Head of caudate nucleus (tissue), 42 donors: ENCODE data around the gene MOV10L1.
A peak's percentile ranks its signal among the peaks of the same experiment; 100 is the strongest.

Source experiments
- DNase-seq, 42 donors: peaks; one replicate each; pipeline versions ENCODE4 v3.0.0 to v3.0.0-alpha.2; 2020 to 2021; ENCODE audit warnings: mixed read lengths in 7 of 42
- intact Hi-C: fragments of 100-400 bp; cut with DNase I; formaldehyde crosslinking; loops from one replicate; pipeline ENCODE4 v1.15.0; 2022

Gene MOV10L1

DNA sequence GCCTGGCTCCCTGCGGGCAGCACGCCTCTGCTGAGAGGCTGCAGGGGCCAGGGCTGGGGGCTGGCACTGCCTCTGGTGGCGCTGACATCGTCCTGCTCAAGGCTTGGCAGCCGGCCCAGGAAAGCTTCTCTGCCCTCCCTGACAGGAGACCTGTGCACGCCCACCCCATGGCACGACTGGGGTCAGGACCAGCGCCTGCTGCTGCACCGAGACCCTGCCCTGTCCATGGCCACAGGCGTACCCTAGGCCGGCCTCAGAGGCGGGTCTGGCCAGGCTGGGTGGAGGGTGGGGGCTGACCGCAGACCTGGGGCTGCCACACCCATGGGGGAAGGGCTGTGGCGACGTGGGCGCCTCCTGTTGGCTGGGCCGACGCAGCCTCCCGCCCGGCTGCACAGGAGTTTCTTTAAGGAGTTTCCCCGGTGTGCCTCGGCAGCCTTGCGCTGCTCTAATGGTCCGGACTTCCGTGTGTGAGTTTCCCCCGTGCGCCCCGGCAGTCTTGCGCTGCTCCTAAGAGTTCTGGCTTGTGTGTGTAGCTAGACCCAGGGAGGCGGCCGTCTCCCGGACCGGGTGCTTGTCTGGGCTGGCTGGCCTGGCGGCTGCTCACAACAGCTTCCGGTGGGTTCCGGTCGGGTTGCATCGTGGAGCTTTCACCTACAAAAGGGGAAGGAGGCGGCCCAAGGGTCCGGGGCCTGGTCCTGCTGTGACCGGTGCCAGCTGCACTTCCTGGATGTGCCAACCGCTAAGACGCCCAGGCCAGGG, 100.6 kb downstream of the MOV10L1 start:
- intact Hi-C loops: loop anchor here (10.0 kb wide), 1 partner anchor 226 kb away; the partner anchor contains the start of gene PIM3

DNA sequence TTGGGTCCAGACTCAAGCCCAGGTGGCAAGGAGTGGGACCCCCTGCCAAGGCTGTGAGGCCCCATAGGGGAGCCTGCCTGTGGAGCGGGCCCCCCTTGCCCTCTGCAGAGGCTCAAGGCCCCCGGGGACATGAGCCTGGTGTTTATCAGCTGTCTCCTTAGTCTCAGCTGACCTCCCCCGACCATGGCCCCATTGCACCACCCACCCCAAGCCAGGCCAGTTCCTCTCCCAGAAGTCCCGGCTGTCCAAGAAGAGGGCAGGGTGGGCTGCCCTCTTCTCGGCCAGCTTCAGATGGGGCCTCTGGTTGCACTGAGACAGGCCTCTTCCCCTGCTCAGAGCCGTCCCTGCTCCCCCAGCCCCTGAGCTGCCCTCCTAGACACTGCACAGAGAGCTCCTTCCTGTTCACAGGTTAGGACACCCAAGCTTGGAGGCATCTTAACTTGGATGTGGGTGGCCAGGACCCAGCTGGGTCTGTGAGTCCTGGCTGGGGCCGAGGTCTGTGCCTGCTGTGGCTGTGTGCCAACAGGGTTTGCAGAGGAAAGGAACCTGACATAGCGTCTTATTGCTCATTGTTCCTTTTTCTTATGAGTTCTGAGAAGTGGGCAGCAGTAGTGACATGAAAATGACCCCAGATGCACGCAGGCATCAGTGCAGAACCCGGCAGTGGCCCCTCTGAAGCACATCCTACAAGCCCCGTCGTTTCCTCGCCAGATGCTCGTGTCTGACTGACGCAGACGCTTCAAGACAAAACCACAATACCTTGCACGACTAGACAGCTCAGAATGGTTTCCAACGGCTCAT, 101.3 kb downstream of the MOV10L1 start:
- DNase-seq: peak in 6 of 42 donors; percentile 2 to 70 (median 33)
- intact Hi-C loops: loop anchor here (10.0 kb wide), 1 partner anchor 226 kb away; the partner anchor contains the start of gene PIM3

More for the DNA sequence above, 100.6 kb downstream of the MOV10L1 start:
- peak in 18 of 42 donors; percentile 32 to 75 (median 54) for DNase-seq

DNA sequence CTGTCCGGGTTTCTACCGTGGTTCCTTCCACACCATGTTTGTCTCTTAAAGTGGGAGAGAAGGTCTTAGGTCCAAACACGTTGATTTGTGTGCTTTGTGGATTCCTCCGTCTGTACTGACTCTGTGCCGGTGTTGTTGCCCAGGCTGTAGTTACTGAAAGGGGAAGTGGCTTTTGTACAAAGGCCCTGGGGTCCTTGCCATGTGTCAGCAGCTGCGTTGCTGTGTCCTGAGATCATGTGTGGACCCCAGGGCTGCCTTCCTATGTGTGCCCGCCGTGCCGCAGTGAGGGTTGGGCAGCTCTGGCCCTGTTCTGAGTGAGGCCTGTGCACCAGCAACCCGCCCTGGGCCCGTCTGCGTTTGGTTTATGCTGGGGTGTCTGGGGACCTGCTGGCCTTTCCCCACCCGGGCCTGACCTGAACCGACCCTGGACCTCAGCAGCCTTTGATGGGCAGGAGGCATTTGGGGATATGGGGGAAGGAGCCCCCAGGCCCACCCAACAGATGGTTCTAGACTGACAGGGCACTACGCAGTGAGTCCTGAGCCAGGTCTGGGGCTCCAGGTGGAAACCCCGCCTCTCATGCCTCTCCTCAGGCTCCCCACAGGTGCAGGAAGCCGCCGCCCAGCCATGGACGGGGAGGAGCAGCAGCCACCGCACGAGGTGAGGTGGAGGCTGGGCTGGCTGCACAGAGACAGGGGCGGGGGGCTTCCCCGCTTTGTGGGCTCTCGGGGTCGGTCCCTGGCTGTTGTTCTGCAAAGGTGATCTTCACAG, 102.8 kb downstream of the MOV10L1 start:
- no peak for DNase-seq
- intact Hi-C loops: loop anchor here (10.0 kb wide), 1 partner anchor 228 kb away; the partner anchor contains the start of gene PIM3

DNA sequence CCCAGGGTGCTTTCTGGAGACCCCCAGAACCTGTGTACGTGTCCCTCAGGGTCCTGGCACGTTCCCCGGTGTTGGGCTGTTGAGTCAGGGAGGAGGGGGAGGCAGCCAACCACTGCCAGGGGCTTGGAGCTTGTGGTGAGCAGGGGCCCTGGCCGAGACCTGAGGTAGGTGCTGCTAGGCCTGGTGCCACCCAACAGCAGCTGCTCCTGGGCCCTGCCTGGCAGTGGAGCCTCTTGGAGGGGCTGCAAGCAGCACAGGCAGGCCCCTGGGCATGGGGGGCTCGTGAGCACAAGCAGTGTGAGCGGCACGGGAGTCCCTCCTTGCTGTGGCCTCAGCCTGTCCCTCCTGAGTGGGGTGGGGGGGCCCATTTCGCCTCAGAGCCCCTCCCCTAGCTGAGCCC, 103.8 kb downstream of the MOV10L1 start:
- intact Hi-C loops: loop anchor here (10.0 kb wide), 1 partner anchor 229 kb away; the partner anchor contains the start of gene PIM3
- no peak for DNase-seq

DNA sequence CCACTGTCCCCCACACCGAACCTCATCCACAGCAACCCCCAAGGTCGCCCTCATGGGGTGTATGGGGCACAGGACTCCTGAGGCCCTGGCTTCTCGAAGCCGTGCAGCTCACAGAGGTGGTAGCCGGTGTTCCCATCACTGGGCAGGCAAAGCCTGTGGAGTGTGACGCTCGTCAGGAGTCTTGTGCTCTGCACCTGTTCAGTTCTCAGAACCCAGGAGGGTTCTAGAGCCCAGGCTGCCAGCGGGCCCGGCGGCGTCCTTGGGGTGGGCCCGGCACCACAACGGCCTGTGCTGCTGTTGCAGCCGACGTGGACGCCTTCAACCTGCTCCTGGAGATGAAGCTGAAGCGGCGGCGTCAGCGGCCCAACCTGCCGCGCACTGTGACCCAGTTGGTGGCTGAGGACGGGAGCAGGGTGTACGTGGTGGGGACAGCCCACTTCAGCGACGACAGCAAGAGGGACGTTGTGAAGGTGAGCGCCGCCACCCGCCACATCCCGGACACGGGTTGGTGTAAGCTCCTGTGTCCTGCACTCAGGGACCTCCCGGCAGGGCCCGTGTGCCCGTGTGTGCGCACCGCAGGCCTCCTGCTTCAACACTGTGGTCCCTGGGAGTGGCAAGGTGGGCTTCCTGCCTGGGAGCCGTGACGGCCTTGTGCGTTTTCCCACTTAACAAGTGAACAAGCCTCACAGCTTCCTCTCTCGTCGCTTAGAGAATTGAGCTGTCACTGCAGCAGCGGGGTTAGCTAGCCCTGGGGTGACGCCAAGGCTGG, 104.4 kb downstream of the MOV10L1 start:
- no peak for DNase-seq
- intact Hi-C loops: loop anchor here (10.0 kb wide), 1 partner anchor 229 kb away; the partner anchor contains the start of gene PIM3

DNA sequence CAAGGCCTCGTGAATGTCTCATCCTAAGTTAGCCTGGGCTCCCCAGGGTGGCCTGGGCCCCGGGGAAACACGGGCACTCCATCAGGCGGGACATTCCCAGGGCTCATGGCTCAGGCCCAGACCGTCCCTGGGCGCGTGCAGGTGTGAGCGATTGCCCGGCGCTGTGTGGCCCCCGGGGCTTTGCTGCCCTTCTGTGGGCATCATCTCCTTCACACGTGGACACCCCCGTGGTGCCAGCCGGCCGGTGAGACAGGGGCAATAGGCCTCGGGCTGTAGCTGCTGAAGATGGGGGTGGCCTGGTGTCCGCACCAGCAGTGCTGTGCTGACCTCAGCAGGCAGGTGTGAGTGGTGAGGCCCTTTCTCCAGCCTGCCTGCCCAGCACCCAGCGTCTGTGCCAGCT, 106.5 kb downstream of the MOV10L1 start:
- intact Hi-C loops: loop anchor here (10.0 kb wide), 1 partner anchor 231 kb away; the partner anchor contains the start of gene PIM3
- no peak for DNase-seq

DNA sequence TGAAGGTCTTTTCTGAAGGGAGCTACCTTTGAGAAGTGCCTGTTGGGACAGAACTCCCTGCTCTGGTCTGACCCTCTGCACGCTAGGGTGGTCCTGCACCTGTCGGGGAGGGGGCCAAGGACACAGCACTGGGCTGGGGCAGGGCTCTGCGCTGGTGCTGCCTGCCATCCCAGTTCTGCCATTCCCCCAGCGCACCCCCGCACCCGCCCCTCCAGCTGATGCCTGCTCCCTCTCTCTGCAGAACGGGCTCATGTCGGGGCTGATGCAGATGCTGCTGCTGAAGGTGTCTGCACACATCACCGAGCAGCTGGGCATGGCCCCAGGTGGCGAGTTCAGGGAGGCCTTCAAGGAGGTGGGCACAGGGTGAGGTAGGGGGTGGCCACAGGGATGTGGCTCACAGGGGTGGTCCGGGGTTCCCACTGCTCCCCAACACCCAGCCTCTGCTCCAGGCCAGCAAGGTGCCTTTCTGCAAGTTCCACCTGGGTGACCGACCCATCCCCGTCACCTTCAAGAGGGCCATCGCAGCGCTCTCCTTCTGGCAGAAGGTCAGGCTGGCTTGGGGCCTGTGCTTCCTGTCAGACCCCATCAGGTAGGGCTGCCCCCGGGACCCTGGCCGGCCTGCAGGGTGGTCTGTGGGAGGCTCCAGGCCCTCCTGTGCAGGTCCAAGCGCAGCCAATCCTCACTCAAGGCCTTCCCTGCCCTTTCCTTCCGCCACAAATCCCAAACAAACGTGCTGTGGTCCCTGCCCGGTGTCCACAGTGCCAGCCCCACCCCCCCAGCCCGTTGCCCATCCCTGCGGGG, 107.4 kb downstream of the MOV10L1 start:
- DNase-seq: peak in 9 of 42 donors; percentile 47 to 74 (median 55)
- intact Hi-C loops: loop anchor here (10.0 kb wide), 1 partner anchor 232 kb away; the partner anchor contains the start of gene PIM3

DNA sequence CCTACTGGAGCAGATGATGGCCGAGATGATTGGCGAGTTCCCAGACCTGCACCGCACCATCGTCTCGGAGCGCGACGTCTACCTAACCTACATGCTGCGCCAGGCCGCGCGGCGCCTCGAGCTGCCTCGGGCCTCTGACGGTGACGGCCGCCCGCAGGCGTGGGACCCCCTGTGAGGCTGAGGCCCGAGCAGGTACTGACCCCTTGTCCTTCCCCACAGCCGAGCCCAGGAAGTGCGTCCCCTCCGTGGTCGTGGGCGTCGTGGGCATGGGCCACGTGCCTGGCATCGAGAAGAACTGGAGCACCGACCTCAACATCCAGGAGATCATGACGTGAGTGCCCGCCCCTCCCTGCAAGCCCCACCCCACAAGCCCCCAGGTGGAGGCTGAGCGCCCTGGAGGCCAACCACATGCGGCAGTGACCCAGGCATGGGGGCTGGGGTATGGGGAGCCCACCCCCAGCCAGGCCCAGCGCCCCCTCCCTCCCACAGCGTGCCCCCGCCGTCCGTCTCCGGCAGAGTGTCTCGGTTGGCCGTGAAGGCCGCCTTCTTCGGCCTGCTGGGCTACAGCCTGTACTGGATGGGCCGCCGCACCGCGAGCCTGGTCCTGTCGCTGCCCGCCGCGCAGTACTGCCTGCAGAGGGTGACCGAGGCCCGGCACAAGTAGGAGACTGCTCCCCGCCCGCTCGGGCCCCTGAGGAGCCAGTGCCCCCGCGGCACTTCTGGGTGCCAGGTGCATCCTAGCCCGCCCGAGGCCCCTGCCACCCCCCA, 108.2 kb downstream of the MOV10L1 start:
- intact Hi-C loops: loop anchor here (10.0 kb wide), 1 partner anchor 233 kb away; the partner anchor contains the start of gene PIM3
- DNase-seq: no peak

DNA sequence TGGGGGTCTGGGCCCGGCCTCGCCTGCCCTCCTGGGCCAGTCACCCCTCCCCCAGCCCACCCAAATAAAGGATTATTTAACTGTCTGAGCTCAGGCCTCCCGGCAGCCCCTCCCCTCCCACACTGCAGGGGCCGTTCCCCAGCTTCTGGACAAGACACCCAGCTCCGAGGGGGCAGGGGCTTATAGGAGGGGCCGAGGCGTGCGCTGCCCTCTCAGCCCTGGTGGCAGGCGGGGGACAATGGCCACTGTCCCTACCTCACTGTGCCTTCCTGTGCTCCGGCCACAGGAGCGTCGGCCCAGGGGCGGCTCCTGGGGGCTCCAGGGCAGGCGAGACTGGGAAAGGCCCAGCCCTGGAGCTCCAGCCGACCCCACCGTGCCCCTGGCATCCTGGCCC, 108.8 kb downstream of the MOV10L1 start:
- no peak for DNase-seq
- intact Hi-C loops: loop anchor here (10.0 kb wide), 1 partner anchor 234 kb away; the partner anchor contains the start of gene PIM3

DNA sequence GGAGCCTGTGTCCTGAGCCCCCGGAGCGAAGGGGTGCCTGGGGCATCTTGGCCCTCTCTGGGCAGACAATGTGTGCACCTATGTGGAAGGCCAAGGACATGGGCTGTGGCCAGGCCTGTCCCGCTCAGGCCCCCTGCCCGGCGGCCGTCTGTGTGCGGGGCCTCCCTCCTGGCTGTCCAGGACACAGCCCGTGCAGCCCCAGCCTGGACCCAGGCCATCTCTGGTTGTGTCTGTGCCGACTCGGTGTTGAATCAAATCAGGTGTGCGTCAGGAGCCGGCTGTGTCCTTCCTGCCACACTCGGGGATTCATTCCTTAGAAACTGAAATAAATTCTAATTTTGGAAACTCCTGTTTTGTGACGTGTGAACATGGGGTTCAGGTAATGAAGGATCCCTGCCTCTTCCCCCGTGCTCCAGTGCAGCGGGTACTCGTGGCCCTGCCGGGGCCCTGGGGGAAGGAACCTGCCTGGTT, 109.5 kb downstream of the MOV10L1 start:
- peak in 22 of 42 donors; percentile 38 to 76 (median 58) for DNase-seq
- intact Hi-C loops: loop anchor here (10.0 kb wide), 1 partner anchor 234 kb away; the partner anchor contains the start of gene PIM3

DNA sequence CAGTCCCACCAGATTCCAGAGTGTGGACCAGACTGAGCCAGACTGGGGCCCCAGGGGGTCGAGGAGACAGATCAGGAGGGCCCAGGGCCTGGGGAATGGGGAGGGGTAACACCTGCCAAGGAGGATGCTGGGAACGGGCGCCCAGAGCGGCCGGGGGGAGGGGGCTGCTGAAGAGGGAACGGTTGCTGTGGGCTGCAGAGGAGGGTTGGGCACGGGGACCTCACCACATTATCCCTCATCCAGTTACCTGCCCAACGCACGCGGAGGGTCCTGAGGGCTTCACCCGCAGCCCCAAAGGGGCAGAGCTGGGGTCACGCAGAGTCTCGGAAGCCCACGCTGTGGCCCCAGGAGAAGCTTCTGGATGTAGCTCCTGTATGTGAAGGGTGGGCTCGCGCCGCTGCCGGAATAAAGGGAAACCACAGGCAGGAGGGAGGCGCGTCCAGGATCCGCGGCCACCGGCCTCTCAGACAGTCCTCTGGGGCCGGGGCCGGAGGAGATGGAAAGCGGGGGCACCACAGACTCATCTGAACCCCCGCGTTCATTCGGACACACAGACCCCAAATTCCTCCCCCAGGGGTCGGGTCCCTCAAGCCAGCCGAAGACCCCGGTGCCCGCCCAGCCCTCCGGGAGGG, 110.1 kb downstream of the MOV10L1 start:
- intact Hi-C loops: loop anchor here (10.0 kb wide), 1 partner anchor 235 kb away; the partner anchor contains the start of gene PIM3
- DNase-seq: no peak

DNA sequence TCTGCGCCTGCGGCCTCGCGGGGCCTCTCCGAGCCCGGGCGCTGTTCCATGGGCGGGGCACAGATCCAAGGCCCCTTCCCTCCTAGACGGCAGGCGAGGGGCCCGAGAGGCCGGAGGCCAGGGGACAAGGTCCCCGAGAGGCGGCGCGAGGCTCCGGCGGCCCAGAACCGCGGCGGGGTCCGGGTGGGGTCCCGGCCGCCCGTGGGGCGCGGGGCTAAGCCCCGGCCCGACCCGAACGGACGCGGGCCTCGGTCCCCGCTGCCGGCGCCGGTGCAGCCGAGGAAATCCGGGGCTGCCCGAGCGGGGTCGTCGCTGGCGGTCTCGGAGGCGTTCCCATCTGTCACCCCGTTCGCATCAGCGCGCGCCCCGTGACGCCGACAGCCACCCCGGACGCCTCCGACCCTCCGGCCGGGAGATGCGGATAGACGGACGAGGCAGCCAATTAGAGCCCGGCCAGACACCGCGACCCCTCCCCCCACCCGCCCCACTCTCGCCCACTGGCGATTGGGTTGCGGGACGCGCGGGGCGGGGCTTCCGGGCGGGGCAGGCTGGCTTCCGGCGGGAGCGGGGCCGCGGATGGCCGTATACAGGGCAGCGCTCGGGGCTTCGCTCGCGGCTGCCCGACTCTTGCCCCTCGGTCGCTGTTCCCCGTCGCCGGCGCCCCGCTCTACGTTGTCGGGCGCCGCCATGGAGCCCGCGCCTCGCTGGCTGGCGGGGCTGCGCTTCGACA, 110.8 kb downstream of the MOV10L1 start, which contains the start of gene SELENOO:
TSS of gene SELENOO (plus strand) at position 551 of the 730 bp plus-strand sequence. CDS start at position 577, 26 bp downstream.
- intact Hi-C loops: no loop called here
- DNase-seq: peak; percentile 80 to 98 (median 95)

DNA sequence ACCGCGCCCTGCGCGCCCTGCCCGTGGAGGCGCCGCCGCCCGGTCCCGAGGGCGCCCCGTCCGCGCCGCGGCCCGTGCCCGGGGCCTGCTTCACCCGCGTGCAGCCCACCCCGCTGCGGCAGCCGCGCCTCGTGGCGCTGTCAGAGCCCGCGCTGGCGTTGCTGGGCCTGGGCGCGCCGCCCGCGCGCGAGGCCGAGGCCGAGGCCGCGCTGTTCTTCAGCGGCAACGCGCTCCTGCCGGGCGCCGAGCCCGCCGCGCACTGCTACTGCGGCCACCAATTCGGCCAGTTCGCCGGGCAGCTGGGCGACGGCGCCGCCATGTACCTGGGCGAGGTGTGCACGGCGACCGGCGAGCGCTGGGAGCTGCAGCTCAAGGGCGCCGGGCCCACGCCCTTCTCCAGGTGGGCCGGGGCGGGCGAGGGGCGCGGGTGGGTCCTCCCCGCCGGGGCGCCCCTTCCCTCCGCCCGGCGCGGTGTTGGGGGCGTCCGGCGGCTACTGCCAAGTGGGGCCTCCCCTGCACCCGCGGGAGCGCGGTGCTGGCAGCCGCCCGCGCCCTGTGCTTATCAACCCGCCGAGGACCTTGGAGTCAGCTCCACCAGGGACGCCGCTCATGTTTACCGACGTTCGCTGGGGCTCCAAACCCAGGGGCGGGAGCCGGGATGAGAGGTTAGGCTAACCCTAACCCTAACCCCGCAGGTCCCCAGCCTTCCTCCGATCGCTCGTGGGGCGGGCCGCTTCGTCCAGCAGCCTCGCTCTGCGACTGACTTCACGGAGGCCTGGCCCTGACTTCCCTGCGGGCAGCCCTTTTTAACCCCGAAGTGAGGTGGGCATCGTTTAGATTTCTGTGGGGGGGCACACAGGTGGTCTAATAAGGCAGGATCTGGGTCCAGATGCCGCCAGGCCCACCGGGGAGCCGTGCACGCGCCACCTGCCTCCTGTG, 111.7 kb downstream of the MOV10L1 start:
- intact Hi-C loops: no loop called here
- DNase-seq: peak in 1 of 42 donors; percentile 45
